HCT116 (cell line): ENCODE data around the gene AP1B1. TPM values are rescaled to one million over a fixed set of nuclear protein-coding genes. Genes with fewer than 3 reads are reported as not detected.
"Not testable (repeated sequence)": the region's sequence is repeated elsewhere in the genome, so short reads cannot be mapped to it uniquely, and the experiment has no call there.

Experiments
- ATAC-seq: fragments of 200-7000 bp; cut with Tn5 transposase; 2 replicates; pipeline ENCODE4 v1.9.1; 2020; ENCODE audit warnings: mild to moderate bottlenecking, moderate library complexity
- BruUV-seq: library from RNA; stranded (reverse); fragments of 400-500 nt; replicated peaks from 2 replicates; lab custom pipeline; 2021; lab: Mats Ljungman, UMichigan
- CTCF ChIA-PET: fragments of 300-600 bp; sonication (Branson Sonifier 250); formaldehyde crosslinking; loops from one replicate; lab custom pipeline; 2021; ENCODE audit warnings: antibody characterized with exemption; lab: Charles Lee
- POLR2A ChIA-PET: fragments of 300-600, 350-600 bp; sonication (Branson Sonifier 250); formaldehyde crosslinking; loops from one replicate; lab custom pipeline; 2021; ENCODE audit warnings: antibody characterized with exemption; lab: Charles Lee
- RAD21 ChIA-PET, 2 experiments: fragments of 300-600 bp; sonication (Branson Sonifier 250); formaldehyde crosslinking; loops; one replicate each; lab custom pipeline; 2023; ENCODE audit warnings: low total read pairs in 2 of 2; ENCODE audit not compliant: uncharacterized antibody in 2 of 2, unreplicated experiment in 2 of 2, low non-redundant PET in 1 of 2; lab: Charles Lee
- DNase-seq: peaks from one replicate; pipeline ENCODE4 v3.0.0-alpha.2; 2010; ENCODE audit warnings: low read depth, low spot score
- H2AFZ ChIP-seq: fragments of 200-600 bp; shearing (Covaris generic), sonication (generic); 2 replicates; pipeline ENCODE4 v1.6.1; 2017; ENCODE audit warnings: low read depth, mixed run types, mixed read lengths, antibody characterized with exemption, low read length; ENCODE audit not compliant: poor library complexity, severe bottlenecking
- H3K27ac ChIP-seq: 2 replicates; pipeline ENCODE4 v1.5.1; 2012; ENCODE audit warnings: low read depth, low read length
- H3K27me3 ChIP-seq: fragments of 200-600 bp; sonication (generic); 2 replicates; pipeline ENCODE4 v1.6.1; 2016; ENCODE audit warnings: mixed run types, low read length, mixed read lengths; ENCODE audit not compliant: insufficient read depth
- H3K36me3 ChIP-seq, 2 experiments: fragments of 200-500 bp in 1 of 2; fragments of 200-600 bp in 1 of 2; sonication (Bioruptor generic) in 1 of 2; sonication (generic) in 1 of 2; 2 replicates each; pipeline versions ENCODE4 v1.5.1 to v1.6.1; 2014 to 2016; ENCODE audit warnings: low read length in 2 of 2, inconsistent platforms in 1 of 2, mixed read lengths in 1 of 2, mixed run types in 1 of 2; ENCODE audit not compliant: insufficient read depth in 2 of 2, control insufficient read depth in 1 of 2
- H3K4me1 ChIP-seq, 2 experiments: fragments of 200-600 bp in 1 of 2; sonication (generic) in 1 of 2; 2 replicates each; pipeline versions ENCODE4 v1.5.1 to v1.6.1; 2012 to 2017; ENCODE audit warnings: low read length in 2 of 2, inconsistent platforms in 1 of 2, mild to moderate bottlenecking in 1 of 2, mixed read lengths in 1 of 2, mixed run types in 1 of 2, moderate library complexity in 1 of 2; ENCODE audit not compliant: insufficient read depth in 2 of 2, control insufficient read depth in 1 of 2
- H3K4me2 ChIP-seq: fragments of 200-600 bp; sonication (generic); 2 replicates; pipeline ENCODE4 v1.6.1; 2017; ENCODE audit warnings: mixed run types, low read length, mixed read lengths
- H3K4me3 ChIP-seq, 2 experiments: fragments of 200-600 bp in 1 of 2; sonication (generic) in 1 of 2; replicated peaks in 1 of 2; 2 replicates each; pipeline ENCODE4 v1.5.1; 2011 to 2016; ENCODE audit warnings: low read length in 2 of 2, control low read depth in 1 of 2, low read depth in 1 of 2, mild to moderate bottlenecking in 1 of 2, mixed read lengths in 1 of 2, mixed run types in 1 of 2
- H3K79me2 ChIP-seq: fragments of 200-600 bp; sonication (generic); 2 replicates; pipeline ENCODE4 v1.6.1; 2017; ENCODE audit warnings: mild to moderate bottlenecking, mixed run types, low read length, moderate library complexity, mixed read lengths; ENCODE audit not compliant: insufficient read depth
- H3K9ac ChIP-seq: fragments of 200-600 bp; sonication (generic); 2 replicates; pipeline ENCODE4 v1.6.1; 2016; ENCODE audit warnings: low read length, mixed read lengths
- H3K9me2 ChIP-seq: fragments of 200-600 bp; sonication (generic), shearing (Covaris generic); 2 replicates; pipeline ENCODE4 v1.6.1; 2017; ENCODE audit warnings: mixed run types, mild to moderate bottlenecking, moderate library complexity; ENCODE audit not compliant: insufficient read depth
- H3K9me3 ChIP-seq, 2 experiments: fragments of 200-500 bp in 1 of 2; fragments of 200-600 bp in 1 of 2; sonication (Bioruptor generic) in 1 of 2; sonication (generic) in 1 of 2; 2 replicates each; pipeline ENCODE4 v1.6.1; 2014 to 2017; ENCODE audit warnings: low read length in 2 of 2, mixed read lengths in 2 of 2, inconsistent platforms in 1 of 2, low read depth in 1 of 2, mild to moderate bottlenecking in 1 of 2, mixed run types in 1 of 2, moderate library complexity in 1 of 2; ENCODE audit not compliant: control insufficient read depth in 1 of 2, insufficient read depth in 1 of 2
- H4K20me1 ChIP-seq: fragments of 200-600 bp; sonication (generic), shearing (Covaris generic); 2 replicates; pipeline ENCODE4 v1.6.1; 2017; ENCODE audit warnings: mixed run types, mild to moderate bottlenecking, moderate library complexity; ENCODE audit not compliant: insufficient read depth
- RAD21 ChIP-seq: IDR thresholded peaks from 2 replicates; pipeline ENCODE4 v1.6.1; 2012; ENCODE audit warnings: low read depth, mild to moderate bottlenecking
- TCF7L2 ChIP-seq: IDR thresholded peaks from 2 replicates; pipeline ENCODE4 v1.7.0; 2011; ENCODE audit warnings: borderline replicate concordance, inconsistent platforms; ENCODE audit not compliant: insufficient read depth, insufficient read length; ENCODE audit errors: extremely low read depth
- intact Hi-C: fragments of 100-400 bp; cut with micrococcal nuclease; formaldehyde crosslinking; loops from 2 replicates; pipeline ENCODE4 v1.10.0; 2022
- total RNA-seq: library from RNA; stranded (reverse); gene quantifications from one replicate; pipeline ENCODE4 v1.2.1, GENCODE V29; 2021; ENCODE audit not compliant: unreplicated experiment
- TF ChIP-seq, protein P1 (sequence below), 3 experiments: fragments of 200-600 bp in 1 of 3; sonication (generic) in 1 of 3; IDR thresholded peaks in 2 of 3; conservative IDR thresholded peaks in 1 of 3; 2 replicates each; pipeline ENCODE4 v1.5.1; 2012 to 2017; ENCODE audit warnings: low read depth in 2 of 3, low read length in 2 of 3, antibody characterized with exemption in 1 of 3, borderline replicate concordance in 1 of 3, control low read depth in 1 of 3, mild to moderate bottlenecking in 1 of 3, mixed read lengths in 1 of 3, mixed run types in 1 of 3, moderate library complexity in 1 of 3; ENCODE audit not compliant: insufficient read depth in 1 of 3

Gene AP1B1
- total RNA-seq, 1 experiment from 2014 or later = 60.4 TPM

DNA sequence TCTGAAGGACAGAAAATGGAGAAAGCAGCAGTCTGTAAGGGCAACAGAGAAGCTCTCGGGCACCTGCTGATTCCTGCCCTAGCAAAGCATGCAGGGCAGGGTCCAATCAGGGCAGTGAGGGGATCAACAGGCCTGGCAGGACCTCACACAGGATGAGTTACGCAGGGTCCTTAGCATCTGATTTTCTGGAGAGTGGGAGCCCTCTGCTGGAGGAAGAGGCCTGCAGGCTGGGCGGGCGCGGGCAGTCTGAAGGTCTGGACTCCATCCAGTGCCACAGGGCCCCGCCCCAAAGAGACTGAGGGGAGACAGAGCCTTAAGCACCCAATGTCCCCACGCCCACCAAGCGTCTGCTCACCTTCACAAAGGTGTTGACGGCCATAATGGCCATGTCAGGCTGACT is 28.9 kb downstream of the AP1B1 start:
- TF ChIP-seq, protein P1, sequence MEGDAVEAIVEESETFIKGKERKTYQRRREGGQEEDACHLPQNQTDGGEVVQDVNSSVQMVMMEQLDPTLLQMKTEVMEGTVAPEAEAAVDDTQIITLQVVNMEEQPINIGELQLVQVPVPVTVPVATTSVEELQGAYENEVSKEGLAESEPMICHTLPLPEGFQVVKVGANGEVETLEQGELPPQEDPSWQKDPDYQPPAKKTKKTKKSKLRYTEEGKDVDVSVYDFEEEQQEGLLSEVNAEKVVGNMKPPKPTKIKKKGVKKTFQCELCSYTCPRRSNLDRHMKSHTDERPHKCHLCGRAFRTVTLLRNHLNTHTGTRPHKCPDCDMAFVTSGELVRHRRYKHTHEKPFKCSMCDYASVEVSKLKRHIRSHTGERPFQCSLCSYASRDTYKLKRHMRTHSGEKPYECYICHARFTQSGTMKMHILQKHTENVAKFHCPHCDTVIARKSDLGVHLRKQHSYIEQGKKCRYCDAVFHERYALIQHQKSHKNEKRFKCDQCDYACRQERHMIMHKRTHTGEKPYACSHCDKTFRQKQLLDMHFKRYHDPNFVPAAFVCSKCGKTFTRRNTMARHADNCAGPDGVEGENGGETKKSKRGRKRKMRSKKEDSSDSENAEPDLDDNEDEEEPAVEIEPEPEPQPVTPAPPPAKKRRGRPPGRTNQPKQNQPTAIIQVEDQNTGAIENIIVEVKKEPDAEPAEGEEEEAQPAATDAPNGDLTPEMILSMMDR (IDR thresholded peaks at IDR 0.05 in 2 of 3, conservative IDR thresholded peaks at IDR 0.05 in 1 of 3; ENCODE audit: borderline replicate concordance in 1 of 3, insufficient read depth in 1 of 3, low read depth in 2 of 3, low read length in 2 of 3) = peak; percentile 60 to 77 (median 66); a peak in 5 of 6 replicates
- TF ChIP-seq RAD21 (peak; percentile 79), TCF7L2 (no peak)
- CTCF ChIA-PET = interaction anchor here (1.4 kb wide), 1 partner anchor 16 kb away, joined by 3 read pairs; no protein-coding TSS in a partner anchor
- Histone ChIP-seq H2AFZ (no peak overlapping the region), H3K4me1 (peaks cover 5 to 6% of the 10 kb centered on the region in 2 experiments; a peak in 3 of 4 replicates), H3K4me3 (no peak overlapping the region), H3K36me3 (peaks cover 8 to 20% of the 10 kb centered on the region in 2 experiments; a peak in 3 of 4 replicates), H4K20me1 (no peaks in the 10 kb centered on the region), H3K79me2 (no peaks in the 10 kb centered on the region), H3K9me3 (no peaks in the 10 kb centered on the region), H3K9ac (no peak overlapping the region), H3K4me2 (peak overlapping the region; percentile 14; the same call in 1 of the 2 replicates), H3K27me3 (no peaks in the 10 kb centered on the region), H3K27ac (no peak overlapping the region), H3K9me2 (no peaks in the 10 kb centered on the region)
- peak; percentile 97 for ATAC-seq
- RAD21 ChIA-PET = no interaction called here
- intact Hi-C loops = loop anchor here (1.0 to 5.0 kb wide), 2 partner anchors 53 to 152 kb away; partner anchors contain the start of genes EMID1 and GAS2L1
- DNase-seq = peak; percentile 16
- no TSS peak for BruUV-seq
- POLR2A ChIA-PET = no interaction called here

DNA sequence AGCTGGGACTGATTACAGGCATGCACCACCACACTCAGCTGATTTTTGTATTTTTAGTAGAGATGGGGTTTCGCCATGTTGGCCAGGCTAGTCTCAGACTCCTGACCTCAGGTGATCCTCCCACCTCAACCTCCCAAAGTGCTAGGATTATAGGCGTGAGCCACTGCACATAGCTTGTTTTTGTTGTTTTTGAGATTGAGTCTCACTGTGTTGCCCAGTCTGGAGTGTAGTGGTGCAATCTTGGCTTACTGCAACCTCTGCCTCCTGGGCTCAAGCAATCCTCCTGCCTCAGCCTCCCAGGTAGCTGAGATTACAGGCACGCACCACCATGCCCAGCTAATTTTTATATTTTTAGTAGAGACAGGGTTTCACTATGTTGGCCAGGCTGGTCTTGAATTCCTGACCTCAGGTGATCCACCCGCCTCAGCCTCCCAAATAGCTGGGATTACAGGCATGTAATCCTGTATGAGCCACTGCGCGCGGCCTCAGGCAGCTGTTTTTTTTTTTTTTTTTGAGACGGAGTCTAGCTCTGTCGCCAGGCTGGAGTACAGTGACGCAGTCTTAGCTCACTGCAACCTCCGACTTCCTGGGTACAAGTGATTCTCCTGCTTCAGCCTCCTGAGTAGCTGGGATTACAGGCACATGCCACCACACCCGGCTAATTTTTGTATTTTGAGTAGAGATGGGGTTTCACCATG is 31.0 kb downstream of the AP1B1 start:
- POLR2A ChIA-PET, CTCF ChIA-PET, H3K9me2 ChIP-seq, H3K9me3 ChIP-seq, BruUV-seq, H3K27me3 ChIP-seq, H4K20me1 ChIP-seq, ATAC-seq, H3K27ac ChIP-seq, H3K4me1 ChIP-seq, H3K4me3 ChIP-seq, RAD21 ChIA-PET, H3K4me2 ChIP-seq, DNase-seq, H2AFZ ChIP-seq, H3K9ac ChIP-seq, H3K79me2 ChIP-seq: not testable (repeated sequence)
- peaks cover 8 to 33% of the 10 kb centered on the region in 2 experiments; a peak in 3 of 4 replicates for H3K36me3 ChIP-seq
- intact Hi-C loops = loop anchor here (5.0 kb wide), 1 partner anchor 150 kb away; the partner anchor contains the start of gene EMID1
